ENCODE results near the gene ALDH1B1.

ALDH1B1 gene

GRCh38 chr9:38441347-38442085, 49.0 kb downstream of the ALDH1B1 start:
- no peak for DNase-seq

- no peak for DNase-seq
Measured at GRCh38 chr9:38442473-38443096, 50.1 kb downstream of the ALDH1B1 start.

GRCh38 chr9:38443181-38443580, 50.7 kb downstream of the ALDH1B1 start:
- no peak for DNase-seq

DNA sequence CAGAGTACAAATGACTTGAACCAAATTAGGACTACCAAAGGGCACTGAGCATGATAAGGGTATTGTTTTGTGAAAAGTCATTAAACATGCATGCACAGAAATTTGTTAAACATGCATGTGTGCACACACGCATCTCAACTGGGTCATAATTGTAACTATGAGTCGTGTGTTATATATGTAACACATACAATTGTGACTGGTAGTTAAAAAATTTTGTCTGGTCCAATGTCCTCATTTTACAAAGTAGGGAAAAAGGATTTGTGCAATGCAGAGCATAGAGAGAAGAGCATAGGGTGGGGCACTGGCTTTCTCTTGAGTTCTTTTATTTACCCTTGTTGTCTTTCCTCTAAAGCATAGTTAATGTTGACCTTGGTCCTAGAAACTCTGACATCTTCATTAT, 51.1 kb downstream of the ALDH1B1 start:
- DNase-seq: no peak

DNA sequence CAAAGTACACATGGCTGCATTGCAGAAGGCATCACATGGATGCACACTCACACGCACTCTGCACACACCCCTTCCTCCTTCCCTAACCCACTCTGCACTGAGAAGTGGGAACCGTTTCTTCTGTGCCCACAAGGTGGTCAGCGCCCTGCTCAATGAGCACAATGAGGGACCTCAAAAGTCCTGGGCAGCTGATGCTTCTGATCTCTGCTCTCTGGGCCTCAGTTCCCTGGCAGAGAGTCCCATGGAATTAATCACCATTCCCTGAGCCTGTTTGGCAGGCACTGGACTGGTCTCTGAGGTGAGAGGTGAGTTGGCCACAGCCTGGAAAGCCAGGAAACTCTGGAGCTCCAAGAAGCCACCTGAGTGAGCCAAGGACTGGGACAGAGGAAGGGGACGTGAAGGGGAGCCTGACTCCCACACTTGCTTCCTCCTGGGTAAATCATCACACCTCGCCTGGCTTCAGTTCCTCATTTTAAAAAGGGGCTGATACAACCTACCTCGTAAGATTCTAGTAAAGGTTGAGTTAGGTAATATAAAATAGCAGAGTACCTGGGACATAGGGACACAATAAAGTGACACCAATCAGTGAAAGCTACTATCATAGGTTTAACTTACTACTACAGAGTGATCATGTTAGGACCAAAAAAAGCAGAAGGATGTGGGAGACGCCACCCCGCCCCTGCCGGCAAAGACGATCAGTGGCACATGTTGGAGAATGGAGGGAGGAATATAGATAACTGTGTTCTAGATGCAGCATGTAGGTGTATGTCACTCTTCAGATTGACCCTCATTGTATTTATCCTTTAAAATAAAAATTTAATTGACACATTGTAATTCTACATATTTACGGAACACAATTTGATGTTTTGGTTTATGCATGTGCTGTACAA, 52.9 kb downstream of the ALDH1B1 start:
- DNase-seq: no peak

DNA sequence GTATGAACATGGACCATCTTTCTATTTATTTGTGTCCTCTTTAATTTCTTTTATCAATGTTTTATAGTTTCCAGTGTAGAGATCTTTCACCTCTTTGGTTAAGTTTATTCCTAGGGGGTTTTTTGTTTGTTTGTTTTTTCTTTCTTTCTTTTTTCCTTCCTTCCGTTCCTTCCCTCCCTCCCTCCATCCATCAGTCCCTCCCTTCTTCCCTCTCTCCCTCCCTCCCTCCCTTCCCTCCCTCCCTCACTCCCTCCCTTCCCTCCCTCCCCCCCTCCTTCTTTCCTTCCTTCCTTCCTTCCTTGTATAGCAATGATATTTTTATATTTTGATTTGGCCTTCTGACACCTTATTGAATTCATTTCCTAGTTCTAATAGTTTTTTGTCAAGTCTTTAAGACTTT, 55.2 kb downstream of the ALDH1B1 start:
- DNase-seq: no peak
